GM23338 (cell line): ENCODE measurements around the gene ALDH9A1. TPM values are rescaled to one million over a fixed set of nuclear protein-coding genes. Genes with fewer than 3 reads are reported as not detected.

Experiments used
- CREB1 ChIP-seq: fragments of 250-450 bp; sonication (Bioruptor Pico); IDR thresholded peaks from 2 replicates; pipeline ENCODE4 v1.5.0; 2020; ENCODE audit warnings: low read depth, mild to moderate bottlenecking, moderate library complexity
- EZH2phosphoT487 ChIP-seq: fragments of 200-600 bp; sonication (generic); IDR thresholded peaks from one replicate; pipeline ENCODE4 v1.8.1; 2018; ENCODE audit warnings: antibody characterized with exemption; ENCODE audit not compliant: unreplicated experiment
- polyA plus RNA-seq: library from polyadenylated mRNA; unstranded; fragments of >200 nt; fragmentation: Nextera tagmentation; extraction: Ambion mirVana; gene quantifications from 2 replicates; pipeline ENCODE4 v1.2.1, GENCODE V29; 2016
- total RNA-seq: library from RNA; depleted of rRNA; stranded (reverse); fragments of >200 nt; shearing (Covaris generic); gene quantifications from 2 replicates; pipeline ENCODE4 v1.2.3, GENCODE V29; 2014
- TF ChIP-seq, protein P1 (sequence below): fragments of 250-450 bp; sonication (Bioruptor Pico); IDR thresholded peaks from 2 replicates; pipeline ENCODE4 v1.5.0; 2020; ENCODE audit warnings: mild to moderate bottlenecking, moderate library complexity
- TF ChIP-seq, protein P2 (sequence below): IDR thresholded peaks from one replicate; pipeline ENCODE4 v1.6.1; 2018; ENCODE audit warnings: antibody characterized with exemption; ENCODE audit not compliant: unreplicated experiment
- TF ChIP-seq, protein P3 (sequence below): IDR thresholded peaks from 2 replicates; pipeline ENCODE4 v1.6.1; 2016; ENCODE audit warnings: antibody characterized with exemption

Gene ALDH9A1
- total and polyA plus RNA-seq, 2 experiments from 2014 or later: 50.6 to 59.2 TPM

DNA sequence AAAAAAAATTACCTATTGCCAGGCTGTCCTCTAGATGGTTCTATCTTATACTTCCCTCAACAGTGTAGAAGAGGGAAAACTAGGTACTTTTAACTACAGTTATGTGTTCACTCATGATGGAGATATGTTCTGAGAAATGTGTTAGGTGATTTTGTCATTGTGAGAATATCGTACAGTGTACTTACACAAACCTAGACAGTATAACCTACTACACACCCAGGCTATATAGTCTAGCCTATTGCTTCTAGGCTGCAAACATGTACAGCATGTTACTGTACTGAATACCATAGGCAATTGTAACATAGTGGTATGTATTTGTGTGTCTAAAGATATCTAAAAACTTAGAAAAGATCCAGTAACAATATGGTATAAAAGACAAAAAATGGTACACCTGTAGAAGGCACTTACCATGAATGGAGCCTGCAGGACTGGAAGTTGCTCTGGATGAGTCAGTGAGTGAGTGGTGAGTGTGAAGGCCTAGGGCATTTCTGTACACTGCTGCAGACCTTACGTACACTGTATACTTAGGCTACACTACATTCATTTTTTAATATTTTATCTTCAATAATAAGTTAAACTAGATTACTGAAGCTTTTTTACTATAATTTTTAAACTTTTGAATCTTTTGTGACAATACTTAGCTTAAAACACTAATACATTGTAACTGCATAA, 54.2 kb downstream of the ALDH9A1 start (continued):
- TF ChIP-seq, protein P1, sequence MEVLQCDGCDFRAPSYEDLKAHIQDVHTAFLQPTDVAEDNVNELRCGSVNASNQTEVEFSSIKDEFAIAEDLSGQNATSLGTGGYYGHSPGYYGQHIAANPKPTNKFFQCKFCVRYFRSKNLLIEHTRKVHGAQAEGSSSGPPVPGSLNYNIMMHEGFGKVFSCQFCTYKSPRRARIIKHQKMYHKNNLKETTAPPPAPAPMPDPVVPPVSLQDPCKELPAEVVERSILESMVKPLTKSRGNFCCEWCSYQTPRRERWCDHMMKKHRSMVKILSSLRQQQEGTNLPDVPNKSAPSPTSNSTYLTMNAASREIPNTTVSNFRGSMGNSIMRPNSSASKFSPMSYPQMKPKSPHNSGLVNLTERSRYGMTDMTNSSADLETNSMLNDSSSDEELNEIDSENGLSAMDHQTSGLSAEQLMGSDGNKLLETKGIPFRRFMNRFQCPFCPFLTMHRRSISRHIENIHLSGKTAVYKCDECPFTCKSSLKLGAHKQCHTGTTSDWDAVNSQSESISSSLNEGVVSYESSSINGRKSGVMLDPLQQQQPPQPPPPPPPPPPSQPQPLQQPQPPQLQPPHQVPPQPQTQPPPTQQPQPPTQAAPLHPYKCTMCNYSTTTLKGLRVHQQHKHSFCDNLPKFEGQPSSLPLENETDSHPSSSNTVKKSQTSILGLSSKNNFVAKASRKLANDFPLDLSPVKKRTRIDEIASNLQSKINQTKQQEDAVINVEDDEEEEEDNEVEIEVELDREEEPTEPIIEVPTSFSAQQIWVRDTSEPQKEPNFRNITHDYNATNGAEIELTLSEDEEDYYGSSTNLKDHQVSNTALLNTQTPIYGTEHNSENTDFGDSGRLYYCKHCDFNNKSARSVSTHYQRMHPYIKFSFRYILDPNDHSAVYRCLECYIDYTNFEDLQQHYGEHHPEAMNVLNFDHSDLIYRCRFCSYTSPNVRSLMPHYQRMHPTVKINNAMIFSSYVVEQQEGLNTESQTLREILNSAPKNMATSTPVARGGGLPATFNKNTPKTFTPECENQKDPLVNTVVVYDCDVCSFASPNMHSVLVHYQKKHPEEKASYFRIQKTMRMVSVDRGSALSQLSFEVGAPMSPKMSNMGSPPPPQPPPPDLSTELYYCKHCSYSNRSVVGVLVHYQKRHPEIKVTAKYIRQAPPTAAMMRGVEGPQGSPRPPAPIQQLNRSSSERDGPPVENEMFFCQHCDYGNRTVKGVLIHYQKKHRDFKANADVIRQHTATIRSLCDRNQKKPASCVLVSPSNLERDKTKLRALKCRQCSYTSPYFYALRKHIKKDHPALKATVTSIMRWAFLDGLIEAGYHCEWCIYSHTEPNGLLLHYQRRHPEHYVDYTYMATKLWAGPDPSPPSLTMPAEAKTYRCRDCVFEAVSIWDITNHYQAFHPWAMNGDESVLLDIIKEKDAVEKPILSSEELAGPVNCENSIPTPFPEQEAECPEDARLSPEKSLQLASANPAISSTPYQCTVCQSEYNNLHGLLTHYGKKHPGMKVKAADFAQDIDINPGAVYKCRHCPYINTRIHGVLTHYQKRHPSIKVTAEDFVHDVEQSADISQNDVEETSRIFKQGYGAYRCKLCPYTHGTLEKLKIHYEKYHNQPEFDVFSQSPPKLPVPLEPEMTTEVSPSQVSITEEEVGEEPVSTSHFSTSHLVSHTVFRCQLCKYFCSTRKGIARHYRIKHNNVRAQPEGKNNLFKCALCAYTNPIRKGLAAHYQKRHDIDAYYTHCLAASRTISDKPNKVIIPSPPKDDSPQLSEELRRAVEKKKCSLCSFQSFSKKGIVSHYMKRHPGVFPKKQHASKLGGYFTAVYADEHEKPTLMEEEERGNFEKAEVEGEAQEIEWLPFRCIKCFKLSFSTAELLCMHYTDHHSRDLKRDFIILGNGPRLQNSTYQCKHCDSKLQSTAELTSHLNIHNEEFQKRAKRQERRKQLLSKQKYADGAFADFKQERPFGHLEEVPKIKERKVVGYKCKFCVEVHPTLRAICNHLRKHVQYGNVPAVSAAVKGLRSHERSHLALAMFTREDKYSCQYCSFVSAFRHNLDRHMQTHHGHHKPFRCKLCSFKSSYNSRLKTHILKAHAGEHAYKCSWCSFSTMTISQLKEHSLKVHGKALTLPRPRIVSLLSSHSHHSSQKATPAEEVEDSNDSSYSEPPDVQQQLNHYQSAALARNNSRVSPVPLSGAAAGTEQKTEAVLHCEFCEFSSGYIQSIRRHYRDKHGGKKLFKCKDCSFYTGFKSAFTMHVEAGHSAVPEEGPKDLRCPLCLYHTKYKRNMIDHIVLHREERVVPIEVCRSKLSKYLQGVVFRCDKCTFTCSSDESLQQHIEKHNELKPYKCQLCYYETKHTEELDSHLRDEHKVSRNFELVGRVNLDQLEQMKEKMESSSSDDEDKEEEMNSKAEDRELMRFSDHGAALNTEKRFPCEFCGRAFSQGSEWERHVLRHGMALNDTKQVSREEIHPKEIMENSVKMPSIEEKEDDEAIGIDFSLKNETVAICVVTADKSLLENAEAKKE (CRISPR knock-in tag): no peak
- TF ChIP-seq EZH2phosphoT487 (no peak), CREB1 (CRISPR knock-in tag) (no peak)
- TF ChIP-seq, protein P2, sequence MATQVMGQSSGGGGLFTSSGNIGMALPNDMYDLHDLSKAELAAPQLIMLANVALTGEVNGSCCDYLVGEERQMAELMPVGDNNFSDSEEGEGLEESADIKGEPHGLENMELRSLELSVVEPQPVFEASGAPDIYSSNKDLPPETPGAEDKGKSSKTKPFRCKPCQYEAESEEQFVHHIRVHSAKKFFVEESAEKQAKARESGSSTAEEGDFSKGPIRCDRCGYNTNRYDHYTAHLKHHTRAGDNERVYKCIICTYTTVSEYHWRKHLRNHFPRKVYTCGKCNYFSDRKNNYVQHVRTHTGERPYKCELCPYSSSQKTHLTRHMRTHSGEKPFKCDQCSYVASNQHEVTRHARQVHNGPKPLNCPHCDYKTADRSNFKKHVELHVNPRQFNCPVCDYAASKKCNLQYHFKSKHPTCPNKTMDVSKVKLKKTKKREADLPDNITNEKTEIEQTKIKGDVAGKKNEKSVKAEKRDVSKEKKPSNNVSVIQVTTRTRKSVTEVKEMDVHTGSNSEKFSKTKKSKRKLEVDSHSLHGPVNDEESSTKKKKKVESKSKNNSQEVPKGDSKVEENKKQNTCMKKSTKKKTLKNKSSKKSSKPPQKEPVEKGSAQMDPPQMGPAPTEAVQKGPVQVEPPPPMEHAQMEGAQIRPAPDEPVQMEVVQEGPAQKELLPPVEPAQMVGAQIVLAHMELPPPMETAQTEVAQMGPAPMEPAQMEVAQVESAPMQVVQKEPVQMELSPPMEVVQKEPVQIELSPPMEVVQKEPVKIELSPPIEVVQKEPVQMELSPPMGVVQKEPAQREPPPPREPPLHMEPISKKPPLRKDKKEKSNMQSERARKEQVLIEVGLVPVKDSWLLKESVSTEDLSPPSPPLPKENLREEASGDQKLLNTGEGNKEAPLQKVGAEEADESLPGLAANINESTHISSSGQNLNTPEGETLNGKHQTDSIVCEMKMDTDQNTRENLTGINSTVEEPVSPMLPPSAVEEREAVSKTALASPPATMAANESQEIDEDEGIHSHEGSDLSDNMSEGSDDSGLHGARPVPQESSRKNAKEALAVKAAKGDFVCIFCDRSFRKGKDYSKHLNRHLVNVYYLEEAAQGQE: no peak
- TF ChIP-seq, protein P3, sequence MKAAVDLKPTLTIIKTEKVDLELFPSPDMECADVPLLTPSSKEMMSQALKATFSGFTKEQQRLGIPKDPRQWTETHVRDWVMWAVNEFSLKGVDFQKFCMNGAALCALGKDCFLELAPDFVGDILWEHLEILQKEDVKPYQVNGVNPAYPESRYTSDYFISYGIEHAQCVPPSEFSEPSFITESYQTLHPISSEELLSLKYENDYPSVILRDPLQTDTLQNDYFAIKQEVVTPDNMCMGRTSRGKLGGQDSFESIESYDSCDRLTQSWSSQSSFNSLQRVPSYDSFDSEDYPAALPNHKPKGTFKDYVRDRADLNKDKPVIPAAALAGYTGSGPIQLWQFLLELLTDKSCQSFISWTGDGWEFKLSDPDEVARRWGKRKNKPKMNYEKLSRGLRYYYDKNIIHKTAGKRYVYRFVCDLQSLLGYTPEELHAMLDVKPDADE: no peak
